CD4-positive, CD25-positive, alpha-beta regulatory T cell (primary cell): ENCODE data around the gene KIFC1. TPM values are rescaled to one million over a fixed set of nuclear protein-coding genes. Genes with fewer than 3 reads are reported as not detected.

Experiments
- ATAC-seq, 2 donors: fragments of 150-1000 bp; cut with Tn5 transposase; one replicate each; pipeline ENCODE4 v1.10.0; 2021; ENCODE audit warnings: low read depth in 2 of 2, moderate number of reproducible peaks in 2 of 2, moderate library complexity in 1 of 2
- DNase-seq, 3 donors: peaks; one replicate each; pipeline versions ENCODE4 v3.0.0 to v3.0.0-alpha.2; 2012 to 2022; ENCODE audit warnings: mixed read lengths in 1 of 3
- H3K27ac ChIP-seq: one replicate; pipeline ENCODE4 v1.7.0; 2013; ENCODE audit warnings: mild to moderate bottlenecking, low read length; ENCODE audit not compliant: insufficient read depth, poor library complexity, severe bottlenecking
- H3K27me3 ChIP-seq: one replicate; pipeline ENCODE4 v1.7.0; 2013; ENCODE audit warnings: low read length; ENCODE audit not compliant: control insufficient read depth, insufficient read depth
- H3K36me3 ChIP-seq: one replicate; pipeline ENCODE4 v1.7.0; 2013; ENCODE audit warnings: mild to moderate bottlenecking, low read length, moderate library complexity; ENCODE audit not compliant: control insufficient read depth, insufficient read depth
- H3K4me1 ChIP-seq: 2 replicates; pipeline ENCODE4 v1.7.0; 2013; ENCODE audit warnings: mild to moderate bottlenecking, low read length; ENCODE audit not compliant: insufficient read depth, control insufficient read depth, poor library complexity, severe bottlenecking
- H3K4me3 ChIP-seq: one replicate; pipeline ENCODE4 v1.7.0; 2013; ENCODE audit warnings: low read depth, mild to moderate bottlenecking, low read length, moderate library complexity
- H3K9me3 ChIP-seq, 2 experiments: 1 replicate in 1 of 2; 2 replicates in 1 of 2; pipeline ENCODE4 v1.7.0; 2013; ENCODE audit warnings: low read length in 2 of 2, mild to moderate bottlenecking in 1 of 2, moderate library complexity in 1 of 2; ENCODE audit not compliant: control insufficient read depth in 2 of 2
- H3K27ac Mint-ChIP-seq, 3 donors: one replicate each; pipeline ENCODE4 v1.8.0; 2020 to 2022; ENCODE audit warnings: mild to moderate bottlenecking in 3 of 3, mixed read lengths in 3 of 3, moderate library complexity in 2 of 3
- H3K27me3 Mint-ChIP-seq: one replicate; pipeline ENCODE4 v1.8.0; 2022; ENCODE audit warnings: mild to moderate bottlenecking, mixed read lengths
- H3K36me3 Mint-ChIP-seq: one replicate; pipeline ENCODE4 v1.8.0; 2020; ENCODE audit warnings: mixed read lengths
- H3K4me1 Mint-ChIP-seq, 4 donors: one replicate each; pipeline ENCODE4 v1.8.0; 2020 to 2022; ENCODE audit warnings: mixed read lengths in 4 of 4, mild to moderate bottlenecking in 1 of 4
- H3K4me3 Mint-ChIP-seq, 4 donors: one replicate each; pipeline ENCODE4 v1.8.0; 2020 to 2022; ENCODE audit warnings: mild to moderate bottlenecking in 4 of 4, mixed read lengths in 4 of 4, moderate library complexity in 3 of 4
- H3K9me3 Mint-ChIP-seq, 7 donors: one replicate each; pipeline ENCODE4 v1.8.0; 2020 to 2022; ENCODE audit warnings: mixed read lengths in 7 of 7, mild to moderate bottlenecking in 3 of 7, moderate library complexity in 2 of 7
- polyA plus RNA-seq, 4 donors: library from polyadenylated mRNA; unstranded; fragments of 300-500 nt; fragmentation: Illumina TruSeq; gene quantifications; one replicate each; pipeline ENCODE4 v1.2.3, GENCODE V29; 2021
- total RNA-seq: library from RNA; stranded (reverse); gene quantifications from one replicate; pipeline ENCODE4 v1.2.3, GENCODE V29; 2022

Gene KIFC1
- total and polyA plus RNA-seq, 5 donors from 2014 or later = 0.41 to 8.7 (median 1.4) TPM

DNA sequence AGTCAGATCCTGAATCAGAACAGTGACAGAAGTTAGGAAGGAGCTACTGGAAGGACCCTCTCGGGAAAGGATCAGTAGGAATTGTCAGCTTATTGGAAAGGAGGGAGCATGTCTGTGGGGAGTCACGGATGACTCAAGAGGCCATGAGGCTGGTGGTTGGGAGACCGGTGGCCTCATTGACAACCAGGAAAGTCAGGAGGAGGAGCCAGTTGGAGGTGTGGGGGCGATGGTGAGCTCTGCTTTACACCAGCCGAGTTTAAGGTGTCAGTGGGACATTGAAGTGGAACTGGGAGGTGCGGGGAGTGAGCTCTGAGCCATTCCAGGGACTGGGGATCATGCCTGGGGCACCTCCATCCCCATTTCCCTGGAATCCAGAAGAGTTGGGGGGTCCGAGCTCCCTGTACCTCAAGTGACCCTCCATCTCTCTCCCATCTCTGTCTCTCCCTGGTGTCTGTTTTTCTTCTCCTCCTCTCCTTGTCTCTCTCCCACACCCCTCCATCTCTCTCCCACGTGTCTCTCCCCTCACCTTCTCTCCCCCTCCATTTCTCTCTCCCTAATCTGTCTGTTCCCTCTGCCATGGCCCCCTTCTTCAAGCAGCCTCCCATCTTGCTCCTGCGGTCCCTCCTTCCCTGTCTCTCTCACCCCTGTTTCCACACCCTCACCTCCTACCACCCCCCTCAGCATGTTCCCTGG is 48.5 kb downstream of the KIFC1 start:
- ATAC-seq = no peak
- Mint-ChIP-seq H3K4me3 (no peak overlapping the region), H3K4me1 (peaks cover 3 to 10% (median 6%) of the 10 kb centered on the region in 4 donors), H3K27ac (peak overlapping the region in 2 of 3 donors; percentile 71 to 80), H3K27me3 (no peaks in the 10 kb centered on the region), H3K36me3 (peaks cover 52% of the 10 kb centered on the region), H3K9me3 (no peaks in the 10 kb centered on the region)
- Histone ChIP-seq H3K27me3 (no peaks in the 10 kb centered on the region), H3K36me3 (peaks cover 60% of the 10 kb centered on the region), H3K9me3 (no peaks in the 10 kb centered on the region), H3K4me3 (no peak overlapping the region), H3K27ac (no peak overlapping the region), H3K4me1 (no peaks in the 10 kb centered on the region)
- no peak for DNase-seq

DNA sequence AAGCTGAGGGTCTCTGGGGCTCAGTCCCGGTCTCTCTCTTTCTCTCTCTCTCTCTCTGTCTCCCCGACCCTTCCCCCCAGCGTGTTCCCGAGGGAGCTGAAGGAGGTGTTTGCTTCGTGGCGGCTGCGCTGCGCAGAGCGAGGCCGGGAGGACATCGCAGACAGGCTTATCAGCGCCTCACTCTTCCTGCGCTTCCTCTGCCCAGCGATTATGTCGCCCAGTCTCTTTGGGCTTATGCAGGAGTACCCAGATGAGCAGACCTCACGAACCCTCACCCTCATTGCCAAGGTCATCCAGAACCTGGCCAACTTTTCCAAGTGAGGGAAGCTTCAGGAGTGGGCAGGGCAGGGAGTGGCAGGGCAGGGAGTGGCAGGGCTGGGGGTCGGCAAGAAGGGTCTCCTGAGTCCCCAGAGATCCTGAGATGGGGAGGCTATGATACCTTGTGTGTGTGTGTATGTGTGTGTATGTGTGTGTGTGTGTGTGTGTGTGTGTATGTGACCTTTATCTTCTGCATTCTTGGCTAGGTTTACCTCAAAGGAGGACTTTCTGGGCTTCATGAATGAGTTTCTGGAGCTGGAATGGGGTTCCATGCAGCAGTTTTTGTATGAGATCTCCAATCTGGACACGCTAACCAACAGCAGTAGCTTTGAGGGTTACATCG is 49.2 kb downstream of the KIFC1 start:
- Histone ChIP-seq H3K27ac (no peak overlapping the region), H3K4me3 (no peak overlapping the region), H3K36me3 (peaks cover 54% of the 10 kb centered on the region), H3K9me3 (no peaks in the 10 kb centered on the region), H3K27me3 (no peaks in the 10 kb centered on the region), H3K4me1 (no peaks in the 10 kb centered on the region)
- no peaks in the 10 kb centered on the region for H3K9me3 Mint-ChIP-seq
- H3K36me3 Mint-ChIP-seq = peaks cover 45% of the 10 kb centered on the region
- H3K4me1 Mint-ChIP-seq = peaks cover 3 to 11% (median 4%) of the 10 kb centered on the region in 4 donors
- ATAC-seq (no peak), DNase-seq (no peak)
- H3K4me3 Mint-ChIP-seq = no peak overlapping the region
- H3K27ac Mint-ChIP-seq = no peak overlapping the region
- no peaks in the 10 kb centered on the region for H3K27me3 Mint-ChIP-seq

DNA sequence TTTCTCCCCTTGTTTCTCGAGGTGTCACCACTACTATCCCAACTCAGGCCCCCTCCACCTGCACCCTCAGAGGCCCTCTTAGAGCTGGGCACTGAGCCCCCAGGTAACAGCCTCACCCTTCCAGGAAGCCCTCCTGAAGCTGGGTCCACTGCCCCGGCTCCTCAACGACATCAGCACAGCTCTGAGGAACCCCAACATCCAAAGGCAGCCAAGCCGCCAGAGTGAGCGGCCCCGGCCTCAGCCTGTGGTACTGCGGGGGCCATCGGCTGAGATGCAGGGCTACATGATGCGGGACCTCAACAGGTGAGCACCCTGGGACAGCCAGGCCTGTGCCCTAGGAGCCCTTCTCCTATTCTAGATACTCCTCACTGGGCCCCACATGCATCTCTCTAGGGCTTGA is 49.8 kb downstream of the KIFC1 start:
- H3K27ac ChIP-seq = no peak overlapping the region
- H3K9me3 ChIP-seq = no peaks in the 10 kb centered on the region
- no peak overlapping the region for H3K4me3 Mint-ChIP-seq
- H3K36me3 ChIP-seq = peaks cover 49% of the 10 kb centered on the region
- peaks cover 44% of the 10 kb centered on the region for H3K36me3 Mint-ChIP-seq
- ATAC-seq = no peak
- DNase-seq = no peak
- no peaks in the 10 kb centered on the region for H3K9me3 Mint-ChIP-seq
- H3K27ac Mint-ChIP-seq = peak overlapping the region in 2 of 3 donors; percentile 6 to 67
- H3K4me1 Mint-ChIP-seq = peaks cover 3 to 11% (median 4%) of the 10 kb centered on the region in 4 donors
- H3K4me3 ChIP-seq = no peak overlapping the region
- no peaks in the 10 kb centered on the region for H3K27me3 ChIP-seq
- no peaks in the 10 kb centered on the region for H3K4me1 ChIP-seq
- no peaks in the 10 kb centered on the region for H3K27me3 Mint-ChIP-seq

DNA sequence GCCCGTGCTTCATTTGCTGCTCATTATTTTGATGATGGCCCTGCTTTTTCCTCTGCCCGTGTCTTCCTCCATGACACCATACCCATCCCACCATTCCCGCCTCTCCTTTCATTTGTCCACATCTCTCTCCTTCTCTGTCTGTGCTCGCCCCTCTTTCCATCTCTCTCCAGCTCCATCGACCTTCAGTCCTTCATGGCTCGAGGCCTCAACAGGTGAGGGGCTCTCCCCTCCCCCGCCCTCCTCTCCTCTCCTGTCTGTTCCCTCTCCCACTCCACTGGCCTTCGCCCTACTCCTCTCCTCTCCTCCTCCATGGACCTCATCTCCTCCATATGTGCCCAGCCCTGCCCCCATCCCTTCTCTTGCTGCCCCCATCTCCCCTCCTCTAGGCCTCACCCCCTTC is 50.7 kb downstream of the KIFC1 start:
- Histone ChIP-seq H3K27me3 (no peaks in the 10 kb centered on the region), H3K9me3 (no peaks in the 10 kb centered on the region), H3K4me3 (no peak overlapping the region), H3K27ac (no peak overlapping the region), H3K4me1 (no peaks in the 10 kb centered on the region), H3K36me3 (peaks cover 46% of the 10 kb centered on the region)
- Mint-ChIP-seq H3K27me3 (no peaks in the 10 kb centered on the region), H3K4me1 (peaks cover 3 to 11% (median 4%) of the 10 kb centered on the region in 4 donors), H3K4me3 (no peak overlapping the region), H3K36me3 (peaks cover 39% of the 10 kb centered on the region), H3K9me3 (no peaks in the 10 kb centered on the region), H3K27ac (peak overlapping the region in 2 of 3 donors; percentile 67 to 79)
- DNase-seq = no peak
- no peak for ATAC-seq

DNA sequence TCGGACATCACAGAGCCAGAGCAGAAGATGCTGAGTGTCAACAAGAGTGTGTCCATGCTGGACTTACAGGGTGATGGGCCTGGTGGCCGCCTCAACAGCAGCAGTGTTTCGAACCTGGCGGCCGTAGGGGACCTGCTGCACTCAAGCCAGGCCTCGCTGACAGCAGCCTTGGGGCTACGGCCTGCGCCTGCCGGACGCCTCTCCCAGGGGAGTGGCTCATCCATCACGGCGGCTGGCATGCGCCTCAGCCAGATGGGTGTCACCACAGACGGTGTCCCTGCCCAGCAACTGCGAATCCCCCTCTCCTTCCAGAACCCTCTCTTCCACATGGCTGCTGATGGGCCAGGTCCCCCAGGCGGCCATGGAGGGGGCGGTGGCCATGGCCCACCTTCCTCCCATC is 51.4 kb downstream of the KIFC1 start:
- H3K27me3 ChIP-seq = no peaks in the 10 kb centered on the region
- Mint-ChIP-seq H3K4me1 (peaks cover 4 to 11% (median 5%) of the 10 kb centered on the region in 4 donors), H3K27me3 (no peaks in the 10 kb centered on the region), H3K27ac (no peak overlapping the region), H3K4me3 (no peak overlapping the region), H3K9me3 (no peaks in the 10 kb centered on the region), H3K36me3 (peaks cover 39% of the 10 kb centered on the region)
- ATAC-seq (no peak), DNase-seq (no peak)
- no peaks in the 10 kb centered on the region for H3K9me3 ChIP-seq
- no peaks in the 10 kb centered on the region for H3K4me1 ChIP-seq
- H3K4me3 ChIP-seq = no peak overlapping the region
- peaks cover 47% of the 10 kb centered on the region for H3K36me3 ChIP-seq
- no peak overlapping the region for H3K27ac ChIP-seq

DNA sequence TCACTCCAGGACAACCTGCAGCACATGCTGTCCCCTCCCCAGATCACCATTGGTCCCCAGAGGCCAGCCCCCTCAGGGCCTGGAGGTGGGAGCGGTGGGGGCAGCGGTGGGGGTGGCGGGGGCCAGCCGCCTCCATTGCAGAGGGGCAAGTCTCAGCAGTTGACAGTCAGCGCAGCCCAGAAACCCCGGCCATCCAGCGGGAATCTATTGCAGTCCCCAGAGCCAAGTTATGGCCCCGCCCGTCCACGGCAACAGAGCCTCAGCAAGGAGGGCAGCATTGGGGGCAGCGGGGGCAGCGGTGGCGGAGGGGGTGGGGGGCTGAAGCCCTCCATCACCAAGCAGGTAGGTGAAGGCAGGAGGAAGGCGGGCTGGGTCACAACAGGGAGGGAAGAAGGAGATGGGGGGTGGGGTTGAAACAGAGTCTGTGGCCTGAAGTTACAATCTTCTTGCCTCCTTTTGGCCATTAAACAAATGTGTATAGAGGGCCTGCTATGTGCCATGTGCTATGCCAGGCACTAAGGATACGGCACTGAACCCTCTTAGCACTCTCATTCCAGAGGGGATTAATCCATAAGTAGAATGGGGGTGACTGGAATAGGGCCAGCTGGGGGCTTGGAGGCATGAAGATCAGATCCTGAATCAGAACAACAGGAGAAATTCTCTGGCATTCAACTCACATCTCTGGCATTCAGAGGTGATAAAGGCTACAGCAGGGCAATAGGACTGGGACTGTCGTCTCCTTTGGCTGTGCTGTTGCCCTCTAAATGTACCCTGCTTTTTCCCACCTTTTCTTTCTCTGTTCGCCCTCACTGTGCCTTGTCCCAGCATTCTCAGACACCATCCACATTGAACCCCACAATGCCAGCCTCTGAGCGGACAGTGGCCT is 52.2 kb downstream of the KIFC1 start:
- Mint-ChIP-seq H3K36me3 (peaks cover 40% of the 10 kb centered on the region), H3K4me1 (peaks cover 4 to 10% (median 7%) of the 10 kb centered on the region in 4 donors), H3K4me3 (no peak overlapping the region), H3K27me3 (no peaks in the 10 kb centered on the region), H3K27ac (peak overlapping the region in 1 of 3 donors; percentile 33), H3K9me3 (no peaks in the 10 kb centered on the region)
- DNase-seq = no peak
- Histone ChIP-seq H3K4me3 (no peak overlapping the region), H3K4me1 (no peaks in the 10 kb centered on the region), H3K27ac (no peak overlapping the region), H3K9me3 (no peaks in the 10 kb centered on the region), H3K36me3 (peaks cover 43% of the 10 kb centered on the region), H3K27me3 (no peaks in the 10 kb centered on the region)
- ATAC-seq = no peak

DNA sequence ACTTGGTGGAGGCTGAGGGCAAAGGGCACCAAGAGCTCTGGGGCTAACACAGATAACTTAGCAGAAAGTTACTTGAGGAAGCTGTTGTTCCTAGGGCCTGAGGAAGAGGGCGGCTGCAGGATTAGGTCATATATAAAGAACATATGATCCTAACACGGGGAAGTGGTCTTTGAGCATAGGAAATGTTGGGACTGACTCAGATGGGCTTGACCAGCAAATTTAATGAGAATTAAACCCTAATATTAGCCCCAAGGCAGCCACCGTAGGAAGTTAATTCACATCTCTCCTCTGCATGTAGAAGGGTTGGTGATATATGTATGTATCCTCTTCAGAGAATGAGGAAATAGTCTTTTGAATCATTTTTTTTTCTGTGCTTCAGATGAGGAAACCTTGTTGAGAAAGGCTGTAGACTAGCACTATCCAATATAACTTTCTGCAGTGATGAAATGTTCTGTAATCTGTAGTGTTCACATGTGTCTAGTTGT is 53.5 kb downstream of the KIFC1 start:
- no peak overlapping the region for H3K4me3 ChIP-seq
- H3K4me1 ChIP-seq = no peaks in the 10 kb centered on the region
- H3K4me1 Mint-ChIP-seq = peaks cover 0 to 9% (median 6%) of the 10 kb centered on the region in 4 donors
- peak overlapping the region in 2 of 3 donors; percentile 23 to 82 for H3K27ac Mint-ChIP-seq
- peak overlapping the region in 1 of 4 donors; percentile 55 for H3K4me3 Mint-ChIP-seq
- no peaks in the 10 kb centered on the region for H3K27me3 ChIP-seq
- H3K9me3 ChIP-seq = no peaks in the 10 kb centered on the region
- peaks cover 42% of the 10 kb centered on the region for H3K36me3 ChIP-seq
- H3K9me3 Mint-ChIP-seq = no peaks in the 10 kb centered on the region
- H3K36me3 Mint-ChIP-seq = peaks cover 33% of the 10 kb centered on the region
- H3K27ac ChIP-seq = peak overlapping the region; percentile 5
- ATAC-seq (no peak), DNase-seq (no peak)
- no peaks in the 10 kb centered on the region for H3K27me3 Mint-ChIP-seq
